PC-3 (cell line): ENCODE measurements around the gene COMTD1.

Source experiments
- CTCF ChIP-seq: fragments of 300-600 bp; sonication (generic); conservative IDR thresholded peaks from 2 replicates; pipeline ENCODE4 v1.5.1; 2017; ENCODE audit warnings: antibody characterized with exemption, low read depth, mild to moderate bottlenecking, low read length
- EZH2 ChIP-seq: fragments of 300-600 bp; sonication (generic); IDR thresholded peaks from one replicate; pipeline ENCODE4 v1.6.1; 2017; ENCODE audit warnings: antibody characterized with exemption, mild to moderate bottlenecking, low read length; ENCODE audit not compliant: unreplicated experiment

- TF ChIP-seq EZH2 (no peak), CTCF (no peak)
Observed at GRCh38 chr10:75247797-75248196, 12.0 kb upstream of the COMTD1 start.
